H1 (cell line): ENCODE data around the gene ADRB2. TPM values are rescaled to one million over a fixed set of nuclear protein-coding genes. Genes with fewer than 3 reads are reported as not detected.

Source experiments
- CTCF ChIA-PET: fragments of 300-600 bp; sonication (Branson Sonifier 250); formaldehyde crosslinking; loops from one replicate; lab custom pipeline; 2021; ENCODE audit not compliant: partially characterized antibody; lab: Charles Lee
- POLR2A ChIA-PET: fragments of 300-600 bp; sonication (Branson Sonifier 250); formaldehyde crosslinking; loops from one replicate; lab custom pipeline; 2021; ENCODE audit warnings: inconsistent platforms; ENCODE audit not compliant: partially characterized antibody; lab: Charles Lee
- DNase-seq, 2 experiments: peaks; one replicate each; pipeline versions ENCODE4 v3.0.0 to v3.0.0-alpha.2; 2010 to 2022; ENCODE audit warnings: low spot score in 2 of 2, low read depth in 1 of 2, mixed read lengths in 1 of 2
- FAIRE-seq: peaks from 2 replicates; lab custom pipeline; 2011; peaks lifted over from hg19 to GRCh38; lab: Jason Lieb, UNC
- H2AFZ ChIP-seq: 2 replicates; pipeline ENCODE4 v1.8.1; 2012; ENCODE audit warnings: low read length, inconsistent platforms
- H2AK5ac ChIP-seq: 2 replicates; pipeline ENCODE4 v1.6.1; 2013; ENCODE audit warnings: low read depth, low read length
- H2BK120ac ChIP-seq: replicated peaks from 2 replicates; pipeline ENCODE3; 2013; ENCODE audit warnings: low read depth, low read length, inconsistent platforms
- H2BK12ac ChIP-seq: 2 replicates; pipeline ENCODE4 v1.6.1; 2013; ENCODE audit warnings: low read depth, low read length
- H2BK15ac ChIP-seq: 2 replicates; pipeline ENCODE4 v1.6.1; 2013; ENCODE audit warnings: low read length
- H2BK20ac ChIP-seq: 2 replicates; pipeline ENCODE4 v1.6.1; 2013; ENCODE audit warnings: low read length
- H2BK5ac ChIP-seq: 2 replicates; pipeline ENCODE4 v1.6.1; 2013; ENCODE audit warnings: low read depth, low read length
- H3K14ac ChIP-seq: 2 replicates; pipeline ENCODE4 v1.6.1; 2013; ENCODE audit warnings: inconsistent platforms; ENCODE audit not compliant: insufficient read length
- H3K18ac ChIP-seq: 2 replicates; pipeline ENCODE4 v1.6.1; 2013; ENCODE audit warnings: low read length; ENCODE audit errors: extremely low read depth
- H3K23ac ChIP-seq: 2 replicates; pipeline ENCODE4 v1.6.1; 2013; ENCODE audit warnings: inconsistent platforms; ENCODE audit not compliant: insufficient read length
- H3K23me2 ChIP-seq: 2 replicates; pipeline ENCODE4 v1.6.1; 2013; ENCODE audit warnings: low read depth, low read length
- H3K27ac ChIP-seq: 2 replicates; pipeline ENCODE4 v1.6.1; 2011; ENCODE audit warnings: low read depth, low read length, inconsistent platforms
- H3K27me3 ChIP-seq, 4 experiments: replicated peaks in 1 of 4; 1 replicate in 1 of 4; 2 replicates in 3 of 4; pipeline versions ENCODE4 v1.6.1 to v1.8.1; 2011 to 2013; ENCODE audit warnings: low read length in 3 of 4, mild to moderate bottlenecking in 3 of 4, inconsistent platforms in 2 of 4, mixed read lengths in 2 of 4, moderate library complexity in 1 of 4; ENCODE audit not compliant: control insufficient read depth in 3 of 4, insufficient read depth in 3 of 4; ENCODE audit errors: extremely low read depth in 1 of 4
- H3K36me3 ChIP-seq, 4 experiments: 2 replicates each; pipeline versions ENCODE4 v1.6.1 to v1.8.1; 2011 to 2013; ENCODE audit warnings: mild to moderate bottlenecking in 4 of 4, low read length in 3 of 4, moderate library complexity in 2 of 4, control low read depth in 1 of 4, inconsistent platforms in 1 of 4; ENCODE audit not compliant: insufficient read depth in 4 of 4, control insufficient read depth in 2 of 4
- H3K4ac ChIP-seq: replicated peaks from 2 replicates; pipeline ENCODE3; 2013; ENCODE audit warnings: low read length, low read depth, mixed read lengths, inconsistent platforms; ENCODE audit not compliant: insufficient read length
- H3K4me1 ChIP-seq, 4 experiments: replicated peaks in 1 of 4; 1 replicate in 1 of 4; 2 replicates in 3 of 4; pipeline versions ENCODE4 v1.6.1 to v1.8.1; 2011 to 2013; ENCODE audit warnings: low read length in 3 of 4, inconsistent platforms in 2 of 4, mixed read lengths in 1 of 4; ENCODE audit not compliant: insufficient read depth in 4 of 4, control insufficient read depth in 3 of 4
- H3K4me2 ChIP-seq, 2 experiments: 2 replicates each; pipeline versions ENCODE4 v1.6.1 to v1.8.1; 2011 to 2013; ENCODE audit warnings: low read depth in 2 of 2, low read length in 2 of 2, control low read depth in 1 of 2, inconsistent platforms in 1 of 2, mild to moderate bottlenecking in 1 of 2; ENCODE audit not compliant: insufficient read depth in 1 of 2
- H3K4me3 ChIP-seq, 4 experiments: fragments of 200-600, 300-600 bp in 1 of 4; sonication (generic), shearing (Covaris generic), sonication (Bioruptor Twin) in 1 of 4; 2 replicates each; pipeline versions ENCODE4 v1.5.1 to v1.8.1; 2011 to 2016; ENCODE audit warnings: low read length in 4 of 4, low read depth in 3 of 4, control low read depth in 2 of 4, inconsistent platforms in 2 of 4, mild to moderate bottlenecking in 2 of 4, mixed read lengths in 1 of 4, moderate library complexity in 1 of 4; ENCODE audit not compliant: insufficient read depth in 2 of 4; ENCODE audit errors: extremely low read depth in 1 of 4
- H3K56ac ChIP-seq: replicated peaks from 2 replicates; pipeline ENCODE3; 2013; ENCODE audit warnings: low read depth, mild to moderate bottlenecking, mixed read lengths, low read length, inconsistent platforms; ENCODE audit not compliant: insufficient read length
- H3K79me1 ChIP-seq: 2 replicates; pipeline ENCODE4 v1.6.1; 2013; ENCODE audit warnings: low read depth, low read length, control low read depth
- H3K79me2 ChIP-seq, 2 experiments: 2 replicates each; pipeline versions ENCODE4 v1.6.1 to v1.8.1; 2012 to 2013; ENCODE audit warnings: low read length in 2 of 2, mild to moderate bottlenecking in 2 of 2, inconsistent platforms in 1 of 2; ENCODE audit not compliant: insufficient read depth in 2 of 2, control insufficient read depth in 1 of 2
- H3K9ac ChIP-seq, 4 experiments: replicated peaks in 1 of 4; 1 replicate in 1 of 4; 2 replicates in 3 of 4; pipeline versions ENCODE4 v1.6.1 to v1.8.1; 2011 to 2013; ENCODE audit warnings: low read depth in 3 of 4, low read length in 3 of 4, control low read depth in 2 of 4, mild to moderate bottlenecking in 2 of 4, moderate library complexity in 2 of 4, inconsistent platforms in 1 of 4; ENCODE audit errors: extremely low read depth in 1 of 4
- H3K9me3 ChIP-seq, 2 experiments: 2 replicates each; pipeline versions ENCODE4 v1.6.1 to v1.8.1; 2012 to 2013; ENCODE audit warnings: mild to moderate bottlenecking in 2 of 2, moderate library complexity in 2 of 2, control low read depth in 1 of 2, inconsistent platforms in 1 of 2, low read depth in 1 of 2, low read length in 1 of 2, mixed read lengths in 1 of 2; ENCODE audit not compliant: insufficient read depth in 2 of 2
- H4K20me1 ChIP-seq, 2 experiments: replicated peaks in 1 of 2; 2 replicates each; pipeline versions ENCODE3 to v1.8.1; 2011 to 2013; ENCODE audit warnings: inconsistent platforms in 2 of 2, low read length in 2 of 2, mild to moderate bottlenecking in 1 of 2; ENCODE audit not compliant: insufficient read depth in 2 of 2, control insufficient read depth in 1 of 2
- H4K5ac ChIP-seq: 2 replicates; pipeline ENCODE4 v1.6.1; 2013; ENCODE audit warnings: low read length, low read depth, mixed read lengths, inconsistent platforms; ENCODE audit not compliant: insufficient read length
- H4K8ac ChIP-seq: 2 replicates; pipeline ENCODE4 v1.8.0; 2013; ENCODE audit warnings: mild to moderate bottlenecking, moderate library complexity, low read length, inconsistent platforms; ENCODE audit not compliant: insufficient read depth; ENCODE audit errors: extremely low read depth
- H4K91ac ChIP-seq: replicated peaks from 2 replicates; pipeline ENCODE3; 2013; ENCODE audit warnings: low read length, mixed read lengths, inconsistent platforms; ENCODE audit not compliant: insufficient read length
- ASH2L ChIP-seq: fragments of 200-600, 300-600 bp; sonication (generic); IDR thresholded peaks from one replicate; pipeline ENCODE4 v1.7.1; 2017; ENCODE audit warnings: low read length
- CBX8 ChIP-seq: fragments of 300-800, 300-1000 bp; sonication (generic); IDR thresholded peaks from 2 replicates; pipeline ENCODE4 v1.7.1; 2016; ENCODE audit warnings: low read depth, low read length, borderline replicate concordance
- CHD2 ChIP-seq: IDR thresholded peaks from 2 replicates; pipeline ENCODE4 v1.6.1; 2012; ENCODE audit warnings: low read length, improper control_type of control experiment
- CTBP2 ChIP-seq: IDR thresholded peaks from 2 replicates; pipeline ENCODE4 v1.7.0; 2011; ENCODE audit warnings: borderline replicate concordance, mild to moderate bottlenecking, moderate library complexity, mixed read lengths, low read length; ENCODE audit not compliant: insufficient read depth, insufficient read length
- MAFK ChIP-seq: IDR thresholded peaks from 2 replicates; pipeline ENCODE4 v1.6.1; 2012; ENCODE audit warnings: low read depth, mild to moderate bottlenecking, improper control_type of control experiment, low read length
- TCF12 ChIP-seq: IDR thresholded peaks from 2 replicates; pipeline ENCODE4 v1.6.1; 2011; ENCODE audit warnings: low read depth, mild to moderate bottlenecking, low read length
- ZNF274 ChIP-seq: IDR thresholded peaks from 2 replicates; pipeline ENCODE4 v1.7.0; 2012; ENCODE audit warnings: low read length, borderline replicate concordance; ENCODE audit errors: extremely low read depth
- WGBS, 2 experiments: shearing (Covaris generic) in 1 of 2; methylation state at CpG; one replicate each; pipeline versions ENCODE4 v1.1.6 to v1.1.7; 2013 to 2015; ENCODE audit warnings: low lambda C conversion rate in 2 of 2, mixed read lengths in 2 of 2, inconsistent platforms in 1 of 2, low coverage in 1 of 2, missing lambda C conversion rate in 1 of 2; ENCODE audit not compliant: insufficient replicate concordance in 2 of 2, insufficient coverage in 1 of 2, insufficient read length in 1 of 2; ENCODE audit errors: extremely low coverage in 1 of 2, missing lambda C conversion rate in 1 of 2; 5-methylcytosine and 5-hydroxymethylcytosine counted together
- polyA plus RNA-seq, 7 experiments: library from polyadenylated mRNA; depleted of rRNA in 3 of 7; stranded (reverse) in 5 of 7; unstranded in 2 of 7; fragments of >200 nt in 5 of 7; fragments of 200-250 nt in 2 of 7; gene quantifications; 1 replicate in 5 of 7; 2 replicates in 1 of 7; 4 replicates in 1 of 7; pipeline versions ENCODE4 v1.2.1 to v1.2.3, GENCODE V29; 2011 to 2013; ENCODE audit warnings: missing spikeins in 2 of 7, mixed read lengths in 2 of 7
- total RNA-seq: library from RNA; stranded (reverse); fragmentation: NEBNext Ultra II Directional; extraction: Animal tissue kit (Norgen Biotek cat#: 25700); gene quantifications from 2 replicates; pipeline ENCODE4 v1.2.1, GENCODE V29; 2021
- TF ChIP-seq, protein P1 (sequence below): IDR thresholded peaks from 2 replicates; pipeline ENCODE4 v1.6.1; 2012; ENCODE audit warnings: inconsistent platforms
- TF ChIP-seq, protein P2 (sequence below): IDR thresholded peaks from 2 replicates; pipeline ENCODE4 v1.6.1; 2011; ENCODE audit warnings: low read depth, mild to moderate bottlenecking, low read length; ENCODE audit not compliant: insufficient read depth

ADRB2 gene
- total and polyA plus RNA-seq, 2 of the 8 experiments (the other 6 are each of a cell fraction or from before 2014, with no cell fraction given): 0.65 to 0.77 TPM

DNA sequence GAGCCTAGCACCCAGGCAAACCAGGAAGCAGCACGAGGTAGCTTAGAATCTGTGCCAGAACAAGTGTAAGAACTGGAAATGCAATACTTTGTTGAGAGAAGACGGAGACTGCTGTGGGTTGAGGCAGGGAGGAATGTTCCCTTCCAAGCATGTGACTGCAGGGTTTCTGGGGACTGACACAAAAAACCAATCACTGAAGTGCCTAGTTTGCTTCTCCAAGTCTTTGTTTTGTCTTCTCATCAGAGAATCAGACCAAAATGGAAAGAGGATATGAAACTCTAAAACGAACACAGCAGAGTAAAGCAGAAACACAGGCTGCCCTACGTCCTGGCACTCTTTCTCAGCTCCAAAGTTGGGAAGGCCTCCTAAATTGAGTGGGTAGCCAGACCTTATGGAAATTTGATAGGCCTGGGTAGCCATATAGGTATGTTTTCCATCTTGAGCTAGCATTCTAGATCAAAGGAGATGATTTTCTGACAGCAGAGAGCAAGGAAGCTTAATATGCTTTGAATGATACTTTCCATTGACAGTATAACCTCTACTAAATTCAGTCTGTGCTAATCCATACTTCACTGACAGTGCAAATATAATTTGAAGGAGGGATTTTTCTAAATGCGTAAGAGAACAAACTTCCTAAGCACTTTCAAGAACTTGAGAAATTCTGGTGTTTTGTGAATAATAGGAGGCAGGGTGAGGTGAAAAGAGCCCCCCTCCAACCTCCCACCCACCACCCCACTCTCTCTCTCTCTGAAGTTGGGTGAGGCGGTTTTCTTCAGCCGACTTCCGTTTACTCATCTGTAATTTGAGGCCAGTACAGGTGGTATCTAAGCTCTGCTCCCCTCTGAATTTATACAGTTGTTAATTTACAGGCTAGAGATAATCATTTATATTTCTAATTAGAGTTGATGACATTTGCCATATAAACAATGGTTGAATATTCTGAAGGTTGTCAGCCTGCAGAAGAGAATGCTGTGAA lies 5.5 kb downstream of the ADRB2 start:
- no peak overlapping the region for H3K9ac ChIP-seq
- H3K27me3 ChIP-seq: peaks cover 5 to 10% (median 9%) of the 10 kb centered on the region in 4 experiments
- H3K23ac ChIP-seq: no peak overlapping the region
- no peak overlapping the region for H4K5ac ChIP-seq
- no peak overlapping the region for H3K4me3 ChIP-seq
- no peak overlapping the region for H2BK15ac ChIP-seq
- no peak overlapping the region for H2AK5ac ChIP-seq
- DNase-seq (no peak), FAIRE-seq (no peak)
- TF ChIP-seq CTBP2 (no peak), MAFK (no peak), CHD2 (no peak), ZNF274 (no peak), ASH2L (no peak), CBX8 (no peak), TCF12 (no peak)
- TF ChIP-seq, protein P1, sequence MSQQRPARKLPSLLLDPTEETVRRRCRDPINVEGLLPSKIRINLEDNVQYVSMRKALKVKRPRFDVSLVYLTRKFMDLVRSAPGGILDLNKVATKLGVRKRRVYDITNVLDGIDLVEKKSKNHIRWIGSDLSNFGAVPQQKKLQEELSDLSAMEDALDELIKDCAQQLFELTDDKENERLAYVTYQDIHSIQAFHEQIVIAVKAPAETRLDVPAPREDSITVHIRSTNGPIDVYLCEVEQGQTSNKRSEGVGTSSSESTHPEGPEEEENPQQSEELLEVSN: no peak
- TF ChIP-seq, protein P2, sequence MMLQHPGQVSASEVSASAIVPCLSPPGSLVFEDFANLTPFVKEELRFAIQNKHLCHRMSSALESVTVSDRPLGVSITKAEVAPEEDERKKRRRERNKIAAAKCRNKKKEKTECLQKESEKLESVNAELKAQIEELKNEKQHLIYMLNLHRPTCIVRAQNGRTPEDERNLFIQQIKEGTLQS: no peak
- no peak overlapping the region for H3K18ac ChIP-seq
- no peaks in the 10 kb centered on the region for H3K79me2 ChIP-seq
- no peak overlapping the region for H2BK20ac ChIP-seq
- H2BK12ac ChIP-seq: no peak overlapping the region
- ChIA-PET POLR2A (no interaction called here), CTCF (interaction anchor here (0.7 to 5.9 kb wide), 9 partner anchors 11 to 164 kb away, joined by 3 to 32 read pairs (median 4); no protein-coding TSS in a partner anchor)
- H2BK120ac ChIP-seq: no peak overlapping the region
- H3K36me3 ChIP-seq: no peaks in the 10 kb centered on the region
- no peak overlapping the region for H3K56ac ChIP-seq
- H3K79me1 ChIP-seq: no peaks in the 10 kb centered on the region
- H4K20me1 ChIP-seq: no peaks in the 10 kb centered on the region
- H3K9me3 ChIP-seq: no peaks in the 10 kb centered on the region
- WGBS, 2 experiments: 87% methylated on average over 8 of the region's 8 CpGs; no CpG with 5 or more reads in 1 of the 2 experiments
- no peak overlapping the region for H4K91ac ChIP-seq
- H3K4ac ChIP-seq: no peak overlapping the region
- no peaks in the 10 kb centered on the region; the same call in 1 of the 2 replicates for H3K23me2 ChIP-seq
- no peak overlapping the region for H4K8ac ChIP-seq
- H2BK5ac ChIP-seq: no peak overlapping the region
- H3K4me2 ChIP-seq: no peak overlapping the region
- no peak overlapping the region for H3K14ac ChIP-seq
- H2AFZ ChIP-seq: 0 out of 2 replicates have a peak overlapping the region, but pooled peaks have one; percentile 45
- no peak overlapping the region for H3K27ac ChIP-seq
- no peaks in the 10 kb centered on the region; a peak in 1 of 7 replicates for H3K4me1 ChIP-seq
